Stimulated activated CD4-positive, alpha-beta T cell treated with anti-CD3 and anti-CD28 coated beads, Interleukin-15, amount 100 ng/mL, for 24 hours (primary cell): ENCODE data around the gene ZNF860.
"Not testable (repeated sequence)": the region's sequence is repeated elsewhere in the genome, so short reads cannot be mapped to it uniquely, and the experiment has no call there.

Experiments used
- DNase-seq: peaks from one replicate; pipeline ENCODE4 v3.0.0-alpha.2; 2020

ZNF860 gene

DNA sequence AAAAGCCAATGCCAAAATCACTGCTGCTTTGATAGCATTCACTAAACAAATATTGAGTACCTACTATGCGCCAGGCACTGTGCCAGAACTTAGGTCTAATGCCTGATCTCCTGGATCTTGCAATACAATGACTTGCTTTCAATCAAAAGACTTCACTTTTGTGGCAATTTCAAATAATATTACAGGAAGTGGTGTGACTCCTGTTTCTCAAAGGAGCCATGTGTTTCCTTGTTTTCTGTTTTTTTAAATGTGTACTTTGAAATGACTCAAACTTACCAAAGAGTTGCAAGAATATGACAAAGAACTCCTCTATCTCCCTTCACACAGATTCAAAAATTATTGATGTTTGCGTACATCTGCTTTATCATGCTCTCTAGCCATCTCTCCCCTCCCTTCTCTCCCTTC is 18.7 kb upstream of the ZNF860 start:
- DNase-seq = no peak

DNA sequence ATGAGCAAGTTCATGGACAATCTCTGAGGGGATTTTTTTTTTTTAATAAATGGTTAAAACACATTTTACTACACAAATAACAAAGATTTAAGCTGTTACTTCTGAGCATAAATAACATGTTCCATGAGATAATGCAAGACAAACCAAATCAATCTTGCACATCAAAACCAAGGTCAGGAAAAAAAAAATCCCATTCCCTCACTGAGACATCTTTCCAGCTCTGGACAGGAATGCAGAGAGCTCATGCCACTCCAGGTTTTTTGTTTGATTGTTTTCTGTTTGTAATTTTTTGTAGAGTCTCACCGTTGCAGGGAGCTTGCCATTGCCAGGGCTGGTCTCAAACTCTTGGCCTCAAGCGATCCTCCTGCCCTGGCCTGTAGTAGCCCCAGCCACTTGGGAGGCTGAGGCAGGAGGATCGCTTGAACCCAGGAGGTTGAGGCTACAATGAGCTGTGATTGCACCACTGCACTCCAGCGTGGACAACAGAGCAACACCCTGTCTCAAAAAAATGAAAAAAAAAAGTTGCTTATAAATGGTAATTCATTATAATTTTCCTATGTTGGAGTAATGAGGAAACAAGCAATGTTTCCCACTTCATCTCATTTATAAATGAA is 14.5 kb upstream of the ZNF860 start:
- DNase-seq = no peak

DNA sequence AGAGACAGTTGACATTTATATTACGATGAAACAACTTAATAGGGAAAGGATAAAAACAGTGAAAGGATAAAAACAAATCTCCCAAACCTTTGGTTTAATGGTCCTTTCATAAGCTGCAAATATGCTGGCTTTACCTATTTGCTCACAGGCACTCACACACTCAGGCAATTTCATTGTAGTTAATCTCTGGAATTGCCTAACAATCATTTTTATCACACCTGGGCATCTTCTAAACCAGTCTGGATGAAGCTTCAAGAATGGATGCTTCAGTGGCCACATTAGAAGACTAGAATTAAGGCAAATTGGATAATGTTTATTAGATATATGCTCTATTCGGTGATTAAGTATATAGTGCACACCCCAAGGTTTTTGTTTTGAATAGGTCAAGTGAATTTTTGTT is 14.0 kb upstream of the ZNF860 start:
- DNase-seq = no peak

DNA sequence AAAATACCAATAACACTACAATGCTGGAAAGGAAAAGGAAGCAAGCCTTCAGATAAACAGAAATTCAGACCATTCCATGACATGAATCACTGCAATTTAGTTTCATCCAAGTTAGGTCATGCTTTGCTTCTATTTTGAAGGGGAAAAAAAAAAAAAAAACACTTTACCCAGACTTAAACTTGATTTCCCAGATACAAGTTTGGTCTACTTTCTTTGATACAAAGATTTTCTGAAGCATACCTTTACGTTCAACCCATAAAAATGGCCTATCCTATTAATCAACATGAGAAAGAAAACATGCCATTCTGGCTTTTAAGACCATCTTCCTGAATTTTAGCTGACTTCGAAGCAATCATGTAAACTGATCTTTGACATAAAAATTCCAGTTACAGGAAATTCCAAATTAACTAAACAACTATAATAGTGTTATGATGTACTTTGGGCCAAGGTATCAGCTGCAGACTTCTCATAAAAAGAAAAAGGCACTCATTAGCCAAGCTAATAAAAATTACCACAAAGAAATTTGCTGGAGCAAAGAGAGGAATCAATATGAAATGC is 13.1 kb upstream of the ZNF860 start:
- DNase-seq = no peak

DNA sequence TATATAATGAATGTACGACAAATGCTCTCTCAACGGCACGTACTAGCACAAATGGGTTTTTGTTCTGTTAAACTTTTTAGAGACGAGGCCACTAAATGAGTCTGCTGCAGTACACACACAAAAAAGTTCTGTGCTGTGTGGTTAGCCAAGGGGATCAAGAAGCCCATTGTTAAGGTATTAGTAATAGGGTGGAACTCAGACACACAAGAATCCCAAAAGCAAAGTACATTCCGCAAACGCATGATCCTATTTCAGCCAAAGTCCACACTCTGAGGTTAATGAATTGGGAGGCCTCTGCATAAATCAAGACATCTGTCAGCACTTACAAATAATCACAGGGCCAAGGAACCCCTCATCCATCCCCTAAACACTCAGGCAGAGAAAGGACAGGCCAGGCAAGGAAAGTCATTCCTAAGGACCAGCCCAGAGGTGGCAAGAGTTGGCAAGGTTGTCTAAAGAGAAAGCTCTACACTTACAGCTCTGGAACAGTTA is 12.6 kb upstream of the ZNF860 start:
- DNase-seq = no peak

DNA sequence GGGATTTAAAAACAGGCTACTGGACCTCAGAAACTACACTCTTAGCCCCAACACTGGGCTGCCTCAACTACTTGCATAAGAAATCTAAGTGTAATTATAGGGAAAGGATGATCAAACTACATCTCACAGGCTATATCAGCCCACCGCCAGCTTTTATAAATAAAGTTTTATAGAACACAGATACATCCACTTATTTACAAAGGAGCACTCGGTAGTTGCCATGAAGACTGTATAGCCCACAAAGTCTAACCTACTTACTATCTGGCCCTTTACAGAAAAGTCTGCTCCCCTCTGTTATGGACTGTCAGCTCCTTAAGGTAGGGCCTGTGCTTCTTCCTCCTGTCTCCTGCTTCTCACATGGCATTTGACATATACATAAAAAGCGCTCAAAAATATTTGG is 9.9 kb upstream of the ZNF860 start:
- DNase-seq = no peak

DNA sequence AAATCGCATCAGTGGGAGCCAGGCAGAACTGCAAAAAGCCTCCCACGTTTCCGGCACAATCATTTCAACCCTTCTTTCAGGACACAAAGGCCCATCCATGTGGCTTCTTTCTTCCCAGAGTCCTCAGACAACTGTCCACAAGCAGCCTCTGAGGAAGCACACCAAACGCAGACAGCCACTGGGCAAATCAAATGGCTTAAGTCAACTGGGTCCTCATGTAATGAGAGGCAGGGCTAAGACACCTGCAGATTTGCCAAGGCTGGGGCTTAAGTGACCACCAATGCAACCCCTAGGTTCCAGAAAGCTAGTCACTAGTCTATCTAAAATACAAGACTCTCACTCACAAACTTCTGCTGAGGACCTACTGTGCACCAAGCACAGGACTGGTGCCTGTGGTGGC is 8.5 kb upstream of the ZNF860 start:
- no peak for DNase-seq

DNA sequence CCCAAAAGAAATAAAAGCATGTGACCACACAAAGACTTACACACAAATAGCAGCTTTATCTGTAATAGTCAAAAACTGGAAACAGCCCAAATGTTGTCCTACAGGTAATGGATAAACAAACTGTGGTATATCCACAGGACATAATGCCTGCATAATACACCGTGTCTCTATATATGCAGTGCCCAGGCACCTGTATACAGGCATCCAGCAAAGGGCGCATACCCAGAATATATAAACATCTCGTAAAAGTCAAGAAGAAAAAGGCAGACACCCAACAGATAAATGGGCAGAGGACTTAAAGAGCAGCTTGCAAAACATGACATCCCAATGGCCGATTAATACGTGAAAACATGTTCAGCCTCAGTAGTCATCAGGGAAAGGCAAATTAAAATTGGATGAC is 7.7 kb upstream of the ZNF860 start:
- no peak for DNase-seq

DNA sequence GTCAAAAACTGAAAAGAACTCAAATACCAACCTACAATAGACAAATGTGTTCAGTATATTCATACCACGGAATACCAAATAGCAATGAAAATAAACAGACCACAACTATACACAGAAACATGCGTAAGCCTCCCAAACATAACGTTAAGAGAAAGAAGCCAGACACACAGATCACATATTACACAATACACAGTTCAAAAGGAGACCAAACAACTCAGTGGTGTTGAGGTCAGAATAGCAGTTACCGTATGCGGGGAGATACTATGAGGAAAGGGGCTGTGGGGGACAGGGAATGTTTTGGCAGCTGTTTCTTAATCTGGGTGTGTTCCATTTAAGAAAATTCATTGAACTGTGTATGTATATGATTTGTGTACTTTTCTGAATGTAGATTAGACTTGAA is 7.1 kb upstream of the ZNF860 start:
- DNase-seq = no peak

DNA sequence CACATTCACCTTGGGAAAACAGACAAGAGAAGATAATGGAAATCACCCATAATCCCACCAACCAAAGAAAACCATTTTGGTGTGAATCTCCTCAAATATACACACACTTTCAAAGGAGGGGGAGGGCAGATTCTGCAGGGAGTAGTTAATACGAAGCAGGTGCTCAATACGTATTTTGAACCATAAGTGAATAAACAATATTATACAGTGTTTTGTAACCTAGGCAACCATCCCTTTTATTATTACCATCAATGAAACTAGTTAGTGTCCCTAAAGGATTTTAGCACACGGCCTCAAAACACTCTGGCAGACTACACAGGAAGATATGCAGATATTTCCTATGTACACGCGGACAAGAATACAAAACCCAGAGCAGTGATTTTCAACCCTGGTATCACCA is 6.6 kb upstream of the ZNF860 start:
- DNase-seq = no peak

DNA sequence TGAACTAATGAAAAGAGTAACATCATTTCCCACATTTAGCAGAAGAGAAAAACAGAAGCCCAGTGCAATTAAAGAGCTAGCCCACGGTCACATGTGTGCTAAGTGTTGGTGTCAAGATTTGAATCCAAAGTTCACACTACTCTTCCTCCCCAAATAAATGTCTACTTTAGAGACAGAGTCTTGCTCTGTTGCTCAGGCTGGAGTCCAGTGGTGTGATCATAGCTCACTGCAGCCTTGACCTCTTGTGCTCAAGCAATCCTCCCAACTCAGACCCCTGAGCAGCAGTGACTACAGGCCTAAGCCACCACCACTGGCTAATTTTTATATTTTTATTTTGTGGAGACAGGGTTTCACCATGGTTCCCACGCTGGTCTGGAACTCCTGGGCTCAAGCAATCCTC is 5.2 kb upstream of the ZNF860 start:
- DNase-seq = no peak

DNA sequence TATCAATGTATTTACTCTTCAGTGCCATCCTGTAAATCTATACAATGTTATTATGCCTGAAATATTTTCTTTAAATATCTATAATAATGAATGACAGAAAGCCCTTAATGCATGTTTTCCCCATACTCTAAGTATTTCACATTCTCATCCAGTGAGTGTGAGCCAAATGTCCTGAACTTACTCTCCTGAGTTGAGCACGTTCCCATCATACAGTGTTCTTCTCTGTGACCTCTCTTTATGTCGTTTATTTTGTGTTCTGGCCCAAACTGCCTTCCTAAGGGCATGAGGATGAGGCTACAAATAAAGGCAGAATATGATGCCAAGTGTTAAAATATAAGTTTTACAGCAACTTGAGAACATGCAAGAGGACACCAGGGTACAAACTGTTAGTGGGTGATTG is 3.8 kb upstream of the ZNF860 start:
- no peak for DNase-seq

DNA sequence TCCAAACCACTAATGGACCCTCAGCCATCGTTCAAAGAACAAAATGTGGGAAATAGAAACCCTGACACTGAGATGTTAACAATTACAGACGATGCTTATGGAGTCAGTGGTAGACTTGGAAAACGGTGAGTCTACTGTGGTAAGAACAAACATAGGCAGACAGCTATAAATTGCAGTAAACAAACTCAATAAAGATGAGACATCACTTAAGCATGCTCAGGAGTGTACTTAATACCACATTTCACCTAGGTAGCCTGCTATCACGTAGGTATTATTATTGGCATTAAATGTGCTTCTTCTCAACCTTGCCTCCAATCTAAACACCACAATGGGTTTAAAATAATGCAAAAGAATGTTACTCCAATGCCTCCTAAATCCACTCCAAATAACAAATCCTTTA is 3.0 kb upstream of the ZNF860 start:
- no peak for DNase-seq

DNA sequence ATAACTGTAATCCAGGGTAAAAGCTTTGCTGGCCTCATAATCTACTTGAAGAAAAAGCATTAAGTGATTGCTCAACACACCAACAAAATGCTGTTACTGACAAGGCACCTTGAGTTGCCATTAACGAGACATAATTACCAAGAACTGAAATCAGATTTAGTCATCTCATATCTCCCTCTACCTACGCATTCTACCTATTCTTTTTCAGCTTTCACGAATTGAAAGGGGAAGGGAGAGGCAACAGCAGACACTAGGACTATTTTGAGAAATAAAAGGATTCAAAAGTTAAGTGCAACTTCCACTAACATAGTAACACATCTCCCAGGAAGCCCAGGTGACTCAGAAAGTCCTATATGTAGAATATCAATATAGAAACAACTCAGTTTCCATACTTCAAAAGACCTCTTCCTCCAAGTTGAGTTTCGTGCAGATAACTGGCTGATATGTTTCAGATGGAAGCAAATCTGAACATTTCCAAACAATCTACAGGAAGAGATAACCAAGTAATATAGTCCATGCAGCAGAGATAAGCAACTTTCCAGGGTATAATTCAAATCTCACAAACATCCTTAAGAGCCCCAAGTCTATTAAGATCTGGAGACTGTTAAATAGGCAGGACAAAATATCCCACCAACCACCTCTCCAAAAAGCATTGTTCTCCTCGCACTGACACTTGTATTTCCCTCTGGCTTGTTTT is 2.4 kb upstream of the ZNF860 start:
- DNase-seq = peak; percentile 31

DNA sequence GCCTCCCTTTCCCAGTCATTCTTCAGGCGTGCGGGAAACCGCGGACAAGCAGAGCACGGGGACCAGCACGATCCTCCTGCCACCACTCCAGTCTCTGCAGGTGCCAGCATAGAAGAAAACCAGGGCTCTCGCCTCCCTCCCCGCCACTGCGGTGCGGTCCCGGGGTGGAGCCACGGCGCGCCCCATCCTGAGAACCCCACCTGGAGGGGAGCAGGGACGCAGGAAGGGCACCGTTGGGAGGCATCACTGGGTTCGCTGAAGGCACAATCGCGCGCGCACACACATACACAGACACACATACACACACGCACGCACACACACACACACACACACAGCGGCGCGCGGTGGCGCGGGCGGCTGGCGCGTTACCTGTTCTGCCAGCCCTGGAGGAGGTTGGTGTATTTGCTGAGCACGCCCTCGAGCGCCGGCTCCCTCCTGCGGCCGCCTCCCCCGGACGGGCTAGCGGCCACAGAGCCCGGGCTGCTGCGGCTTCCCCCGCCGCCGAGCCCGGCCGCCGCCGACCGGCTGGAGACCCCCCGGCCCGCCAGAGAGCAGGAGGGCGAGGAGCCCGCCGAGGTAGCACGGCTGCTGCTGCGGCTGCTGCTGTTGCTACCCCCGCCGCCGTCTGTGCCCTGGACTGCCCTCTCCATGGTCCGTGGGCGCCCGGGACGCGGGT is 882 bp upstream of the ZNF860 start:
- DNase-seq = peak; percentile 67

DNA sequence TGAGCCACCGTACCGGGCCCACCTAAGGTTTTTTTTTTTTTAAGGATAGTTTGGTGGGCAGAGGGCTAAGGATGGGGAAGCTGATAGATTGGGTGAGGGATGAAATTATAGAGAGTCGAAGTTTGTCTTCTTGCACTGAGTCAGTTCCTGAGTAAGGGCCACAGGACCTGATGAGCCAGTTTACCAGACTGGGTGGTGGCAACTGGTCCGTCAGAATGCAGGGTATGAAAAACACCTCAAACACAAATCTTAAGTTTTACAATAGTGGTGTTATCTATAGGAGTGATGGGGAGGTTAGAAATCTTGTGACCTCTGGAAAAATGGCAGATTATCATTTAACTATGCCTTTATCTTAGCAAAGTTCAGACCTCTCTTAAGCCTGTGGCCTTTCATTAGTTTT is 2.8 kb downstream of the ZNF860 start:
- DNase-seq = no peak

DNA sequence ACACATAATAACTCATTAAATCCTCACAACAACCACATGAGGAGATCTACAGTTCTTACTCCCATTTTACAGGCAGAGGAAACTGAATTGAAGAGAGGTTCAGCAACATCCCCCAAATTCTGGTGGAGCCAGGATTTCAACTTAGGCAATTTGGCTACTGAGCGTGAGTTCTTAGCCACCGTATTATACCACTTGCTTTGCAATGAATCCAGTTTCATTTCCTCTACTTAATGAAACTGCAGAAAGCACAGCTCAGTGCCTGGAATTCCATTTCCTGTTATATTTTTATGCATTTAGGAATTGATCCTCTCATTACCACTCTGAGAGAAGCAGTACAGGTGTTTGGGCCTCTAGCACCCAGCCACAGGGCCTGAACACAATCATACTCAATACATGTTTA is 4.3 kb downstream of the ZNF860 start:
- DNase-seq = no peak

DNA sequence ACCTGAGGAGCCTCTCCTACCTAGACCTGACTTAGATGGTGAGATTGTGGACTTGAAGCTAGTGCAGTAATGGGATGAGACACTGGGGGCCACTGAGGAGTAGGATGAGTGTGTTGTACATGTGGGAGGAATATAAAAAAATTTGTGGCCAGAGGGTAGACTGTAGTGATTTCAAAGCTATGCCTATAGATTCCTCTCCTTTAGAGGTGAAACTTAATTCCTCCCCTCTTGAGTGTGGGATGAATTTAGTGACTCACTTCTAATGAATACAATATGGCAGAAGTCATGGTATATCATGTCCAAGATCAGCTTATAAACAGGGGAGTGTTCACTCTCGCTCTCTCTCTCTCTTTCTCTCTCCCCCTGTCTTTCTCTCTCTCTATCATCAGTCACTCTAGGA is 6.7 kb downstream of the ZNF860 start:
- DNase-seq = no peak

DNA sequence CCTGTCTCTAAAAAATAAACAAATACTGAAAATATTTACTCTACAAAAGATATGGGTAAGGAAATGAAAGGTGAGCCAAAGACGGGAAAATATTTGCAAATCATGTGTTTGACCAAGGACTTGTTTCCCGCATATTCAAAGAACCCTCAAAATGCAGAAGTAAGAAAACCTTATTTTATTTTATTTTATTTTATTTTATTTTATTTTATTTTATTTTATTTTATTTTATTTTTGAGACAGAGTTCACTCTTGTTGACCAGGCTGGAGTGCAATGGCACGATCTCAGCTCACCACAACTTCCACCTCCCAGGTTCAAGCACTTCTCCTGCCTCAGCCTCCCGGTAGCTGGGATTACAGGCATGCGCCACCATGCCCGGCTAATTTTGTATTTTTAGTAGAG is 11.4 kb downstream of the ZNF860 start:
- not testable (repeated sequence) for DNase-seq

DNA sequence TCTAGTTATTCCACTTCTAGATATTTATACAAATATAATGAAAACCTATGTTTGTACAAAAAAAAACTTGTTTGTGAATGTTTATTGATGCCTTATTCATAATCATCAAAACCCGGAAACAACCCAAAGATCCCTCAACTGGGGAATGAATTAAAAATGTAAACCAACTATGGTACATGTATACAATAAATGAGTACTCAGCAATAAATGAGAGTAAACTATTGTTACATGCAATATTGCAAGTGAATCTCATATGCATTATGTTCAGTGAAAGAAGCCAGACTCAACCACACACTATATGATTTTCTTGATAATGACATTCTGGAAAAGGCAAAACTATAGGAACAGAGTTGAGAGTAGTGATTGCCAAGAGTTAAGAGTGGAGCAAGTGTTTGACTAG is 12.3 kb downstream of the ZNF860 start:
- DNase-seq = no peak

DNA sequence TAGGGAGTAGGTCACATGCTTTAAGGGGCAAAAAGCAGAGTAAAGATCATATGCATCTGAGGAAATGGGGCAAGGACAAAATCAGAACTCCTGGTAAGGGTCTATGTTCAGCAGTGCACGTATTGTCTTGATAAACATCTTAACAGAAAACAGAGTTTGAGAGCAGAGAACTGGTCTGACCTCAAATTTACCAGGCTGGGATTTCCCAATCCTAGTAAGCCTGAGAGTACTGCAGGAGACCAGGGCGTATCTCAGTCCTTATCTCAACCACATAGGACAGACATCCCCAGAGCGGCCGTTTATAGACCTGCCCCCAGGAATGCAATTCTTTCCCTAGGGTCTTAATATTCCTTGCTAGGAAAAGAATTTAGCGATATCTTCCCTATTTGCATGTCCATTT is 13.5 kb downstream of the ZNF860 start:
- not testable (repeated sequence) for DNase-seq

DNA sequence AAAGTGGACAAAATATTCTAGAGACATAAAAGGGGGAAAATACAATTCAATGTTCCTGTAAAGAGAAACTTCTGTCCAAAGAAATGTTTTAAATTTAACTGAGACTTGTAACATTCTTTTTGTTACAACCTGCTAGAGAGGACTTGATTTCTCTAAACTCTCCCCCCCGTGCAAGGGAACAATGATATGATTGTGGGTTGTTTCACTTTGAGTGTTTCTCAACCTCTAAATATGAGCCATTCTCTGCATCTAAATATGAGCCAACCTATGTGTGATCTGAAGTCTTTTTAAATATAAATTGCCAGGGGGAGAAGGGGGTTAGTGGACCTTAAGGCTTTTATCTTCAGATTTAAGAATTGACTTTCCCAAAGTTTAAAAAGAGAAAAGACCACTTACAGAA is 14.6 kb downstream of the ZNF860 start:
- no peak for DNase-seq

DNA sequence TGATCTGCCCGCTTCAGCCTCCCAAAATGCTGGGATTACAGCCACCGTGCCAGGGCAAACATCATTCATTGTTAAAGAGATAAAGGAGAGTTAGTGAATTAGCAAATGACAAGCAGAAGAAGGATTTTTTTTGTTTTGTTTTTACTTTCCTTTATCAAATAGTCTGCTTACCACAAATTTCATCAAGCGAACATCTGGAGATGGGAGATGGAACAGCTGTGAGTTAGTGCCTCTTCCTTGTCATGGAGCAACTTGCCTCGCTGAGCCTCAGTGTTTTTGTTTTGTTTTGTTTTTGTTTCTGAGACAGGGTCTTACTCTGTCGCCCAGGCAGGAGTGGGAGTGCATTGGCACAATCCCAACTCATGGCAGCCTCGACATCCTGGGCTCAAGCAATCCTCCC is 15.9 kb downstream of the ZNF860 start:
- no peak for DNase-seq

DNA sequence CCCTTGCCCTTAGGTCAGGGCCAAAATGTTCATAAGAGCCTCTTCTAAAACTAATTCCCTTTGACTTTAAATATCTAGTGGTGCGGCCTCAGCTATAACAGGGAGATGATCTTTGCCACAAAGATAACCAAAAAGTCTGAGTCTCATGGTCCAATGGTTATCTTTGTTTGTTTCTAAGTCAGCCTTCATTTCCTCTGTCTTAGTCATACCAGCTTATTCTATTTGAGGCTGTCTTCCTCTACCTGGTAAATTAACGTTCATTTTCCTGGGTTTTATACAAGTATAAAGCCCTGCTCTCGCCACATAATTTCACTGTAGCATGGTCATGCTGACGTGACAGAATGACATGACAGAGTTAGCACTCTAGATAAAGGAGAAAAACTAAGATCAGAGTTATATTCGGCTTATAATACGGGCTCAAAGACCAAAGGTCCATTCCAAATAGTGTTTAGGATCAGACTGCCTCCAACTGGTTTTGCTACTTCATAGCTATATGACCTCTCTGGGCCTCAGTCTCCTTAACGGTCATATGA is 18.4 kb downstream of the ZNF860 start:
- DNase-seq = no peak
